Testis (tissue), 3 donors: ENCODE results near the gene ADAMTS8. TPM values are rescaled to one million over a fixed set of nuclear protein-coding genes. Genes with fewer than 3 reads are reported as not detected.

ENCODE experiments used
- DNase-seq: peaks from one replicate; pipeline ENCODE4 v3.0.0-alpha.2; 2019
- H3K27ac ChIP-seq, 2 donors: fragments of 200-600 bp; sonication (generic); one replicate each; pipeline ENCODE4 v1.5.1; 2019
- H3K27me3 ChIP-seq: fragments of 200-600 bp; sonication (generic); one replicate; pipeline ENCODE4 v1.5.1; 2019
- H3K36me3 ChIP-seq: fragments of 200-600 bp; sonication (generic); one replicate; pipeline ENCODE4 v1.5.1; 2017; ENCODE audit warnings: low read depth; ENCODE audit errors: missing control alignments
- H3K4me1 ChIP-seq: fragments of 200-600 bp; sonication (generic); one replicate; pipeline ENCODE4 v1.5.1; 2019
- H3K4me3 ChIP-seq, 2 donors: fragments of 200-600 bp; sonication (generic); one replicate each; pipeline ENCODE4 v1.5.1; 2017 to 2019
- H3K9me3 ChIP-seq: fragments of 200-600 bp; sonication (generic); one replicate; pipeline ENCODE4 v1.5.1; 2017
- POLR2A ChIP-seq: fragments of 450-650 bp; IDR thresholded peaks from one replicate; pipeline ENCODE4 v1.6.1; 2017; ENCODE audit warnings: antibody characterized with exemption, mild to moderate bottlenecking, moderate library complexity
- WGBS, 2 donors: methylation state at CpG; one replicate each; pipeline ENCODE4 v1.1.5; 2018; 5-methylcytosine and 5-hydroxymethylcytosine counted together
- intact Hi-C: fragments of 100-400 bp; cut with DNase I; formaldehyde crosslinking; loops from one replicate; pipeline ENCODE4 v1.15.1; 2023; ENCODE audit warnings: low total_unique reads
- polyA plus RNA-seq: library from polyadenylated mRNA; stranded (reverse); fragments of 350-450 nt; fragmentation: Illumina TruSeq; extraction: RNeasy Lipid Tissue Mini Kit (QIAGEN cat#74804); gene quantifications from one replicate; pipeline ENCODE4 v1.2.3, GENCODE V29; 2014; ENCODE audit warnings: low read depth, low replicate concordance; ENCODE audit not compliant: insufficient read depth
- total RNA-seq, 2 donors: library from RNA; depleted of rRNA; stranded (reverse); fragments of >200 nt; gene quantifications; one replicate each; pipeline ENCODE4 v1.2.3, GENCODE V29; 2016
- TF ChIP-seq, protein P1 (sequence below), 3 experiments: fragments of 450-650 bp in 2 of 3; fragments of 200-600 bp in 1 of 3; sonication (generic) in 1 of 3; IDR thresholded peaks; one replicate each; pipeline ENCODE4 v1.5.1; 2016 to 2019; ENCODE audit warnings: antibody characterized with exemption in 3 of 3, mild to moderate bottlenecking in 2 of 3, moderate library complexity in 1 of 3

Gene ADAMTS8
- total and polyA plus RNA-seq, 3 donors from 2014 or later, result 0.39 to 1.2 (median 0.56) TPM

- DNase-seq, result no peak
- intact Hi-C loops, result no loop called here
- no peak overlapping the region for H3K27ac ChIP-seq
Observed at GRCh38 chr11:130476200-130476921, 48.0 kb upstream of the ADAMTS8 start.

GRCh38 chr11:130475426-130476053 is 47.1 kb upstream of the ADAMTS8 start:
- no peaks in the 10 kb centered on the region for H3K27me3 ChIP-seq
- no peaks in the 10 kb centered on the region for H3K9me3 ChIP-seq
- WGBS, 2 donors, result 90 to 92% methylated on average over 8 to 10 of the region's 10 CpGs
- no peak for TF ChIP-seq POLR2A
- TF ChIP-seq, protein P1, sequence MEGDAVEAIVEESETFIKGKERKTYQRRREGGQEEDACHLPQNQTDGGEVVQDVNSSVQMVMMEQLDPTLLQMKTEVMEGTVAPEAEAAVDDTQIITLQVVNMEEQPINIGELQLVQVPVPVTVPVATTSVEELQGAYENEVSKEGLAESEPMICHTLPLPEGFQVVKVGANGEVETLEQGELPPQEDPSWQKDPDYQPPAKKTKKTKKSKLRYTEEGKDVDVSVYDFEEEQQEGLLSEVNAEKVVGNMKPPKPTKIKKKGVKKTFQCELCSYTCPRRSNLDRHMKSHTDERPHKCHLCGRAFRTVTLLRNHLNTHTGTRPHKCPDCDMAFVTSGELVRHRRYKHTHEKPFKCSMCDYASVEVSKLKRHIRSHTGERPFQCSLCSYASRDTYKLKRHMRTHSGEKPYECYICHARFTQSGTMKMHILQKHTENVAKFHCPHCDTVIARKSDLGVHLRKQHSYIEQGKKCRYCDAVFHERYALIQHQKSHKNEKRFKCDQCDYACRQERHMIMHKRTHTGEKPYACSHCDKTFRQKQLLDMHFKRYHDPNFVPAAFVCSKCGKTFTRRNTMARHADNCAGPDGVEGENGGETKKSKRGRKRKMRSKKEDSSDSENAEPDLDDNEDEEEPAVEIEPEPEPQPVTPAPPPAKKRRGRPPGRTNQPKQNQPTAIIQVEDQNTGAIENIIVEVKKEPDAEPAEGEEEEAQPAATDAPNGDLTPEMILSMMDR (IDR thresholded peaks at IDR 0.05), result no peak
- intact Hi-C loops, result no loop called here
- H3K36me3 ChIP-seq, result no peaks in the 10 kb centered on the region
- H3K4me1 ChIP-seq, result peaks cover 28% of the 10 kb centered on the region
- H3K27ac ChIP-seq, result no peak overlapping the region
- no peak for DNase-seq
- H3K4me3 ChIP-seq, result no peak overlapping the region

More at GRCh38 chr11:130476200-130476921, 48.0 kb upstream of the ADAMTS8 start:
- H3K36me3 ChIP-seq, result no peaks in the 10 kb centered on the region
- no peak overlapping the region for H3K4me3 ChIP-seq
- 79 to 88% methylated on average over 9 to 12 of the region's 12 CpGs for WGBS, 2 donors
- no peaks in the 10 kb centered on the region for H3K27me3 ChIP-seq
- H3K4me1 ChIP-seq, result peaks cover 28% of the 10 kb centered on the region
- H3K9me3 ChIP-seq, result no peaks in the 10 kb centered on the region
- no peak for TF ChIP-seq POLR2A
- TF ChIP-seq, protein P1 (IDR thresholded peaks at IDR 0.05), result no peak

DNA sequence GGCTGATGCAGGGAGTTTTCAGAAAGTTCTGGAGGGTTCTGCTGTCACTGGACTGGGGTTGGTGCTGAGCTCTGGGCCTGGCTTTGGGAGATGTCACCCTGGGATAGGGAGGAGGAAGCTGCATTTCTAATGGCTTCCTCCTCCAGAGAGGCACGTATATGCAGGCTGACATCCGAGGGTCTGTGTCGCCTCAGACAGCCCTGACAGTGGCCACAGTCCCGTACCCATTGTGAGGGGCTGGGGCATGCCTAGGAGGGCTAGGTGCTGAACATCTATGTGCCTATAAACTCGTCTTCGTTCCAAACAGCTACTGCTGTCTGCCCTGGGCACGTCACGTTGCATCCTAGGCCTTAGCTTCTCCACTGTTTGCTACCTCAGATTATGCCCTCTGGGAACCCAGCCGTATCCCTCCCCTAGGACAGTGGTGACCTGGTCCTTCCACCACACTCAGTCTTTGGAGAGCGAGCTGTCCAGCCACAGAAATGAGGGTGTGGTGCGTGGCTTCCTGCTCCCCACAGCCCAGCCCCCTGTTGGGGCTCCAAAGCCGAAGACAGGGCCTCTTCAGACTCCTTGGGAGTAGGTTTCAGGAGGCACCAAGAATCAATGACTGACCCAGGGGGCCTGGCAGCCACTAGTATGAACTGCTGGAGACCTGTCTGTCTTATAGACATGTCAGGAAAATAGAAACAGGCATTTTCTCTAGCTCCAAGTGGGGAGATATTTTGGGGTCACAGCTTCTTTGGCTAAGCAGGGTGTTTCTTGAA is 46.4 kb upstream of the ADAMTS8 start:
- H3K27ac ChIP-seq, result no peak overlapping the region
- WGBS, 2 donors, result 90 to 93% methylated on average over 11 to 12 of the region's 12 CpGs
- intact Hi-C loops, result no loop called here
- no peaks in the 10 kb centered on the region for H3K9me3 ChIP-seq
- no peaks in the 10 kb centered on the region for H3K27me3 ChIP-seq
- no peak for DNase-seq
- TF ChIP-seq, protein P1 (IDR thresholded peaks at IDR 0.05), result no peak
- TF ChIP-seq POLR2A, result no peak
- no peak overlapping the region for H3K4me3 ChIP-seq
- peaks cover 28% of the 10 kb centered on the region for H3K4me1 ChIP-seq
- H3K36me3 ChIP-seq, result no peaks in the 10 kb centered on the region

- Histone ChIP-seq H3K27me3 (no peaks in the 10 kb centered on the region), H3K4me1 (peaks cover 24% of the 10 kb centered on the region), H3K36me3 (no peaks in the 10 kb centered on the region), H3K27ac (no peak overlapping the region), H3K4me3 (no peak overlapping the region), H3K9me3 (no peaks in the 10 kb centered on the region)
- intact Hi-C loops, result no loop called here
- TF ChIP-seq, protein P1 (IDR thresholded peaks at IDR 0.05), result no peak
- no peak for TF ChIP-seq POLR2A
- no peak for DNase-seq
- WGBS, 2 donors, result 89 to 96% methylated on average over 7 to 21 of the region's 21 CpGs
Observed at GRCh38 chr11:130473795-130474377, 45.5 kb upstream of the ADAMTS8 start.
